ENCODE data around the gene TEX35.
"Not testable (repeated sequence)": the region's sequence is repeated elsewhere in the genome, so short reads cannot be mapped to it uniquely, and the experiment has no call there.

The TEX35 gene

GRCh38 chr1:178548108-178548507 is 35.2 kb downstream of the TEX35 start:
- no peak overlapping the region for H3K4me3 ChIP-seq (ENCODE audit: control insufficient read depth, low read depth, low read length)
- no peak for TF ChIP-seq CTCF (IDR thresholded peaks at IDR 0.05; ENCODE audit: control insufficient read depth, insufficient read depth, low read depth, low read length, missing control alignments)
- DNase-seq (ENCODE audit: low read depth): no peak

- TF ChIP-seq CTCF (IDR thresholded peaks at IDR 0.05; ENCODE audit: control insufficient read depth, insufficient read depth, low read depth, low read length, missing control alignments): no peak
- no peak overlapping the region for H3K4me3 ChIP-seq (ENCODE audit: control insufficient read depth, low read depth, low read length)
These were observed 38.4 kb downstream of the TEX35 start for GRCh38 chr1:178551307-178551706.

GRCh38 chr1:178551940-178552339 is 39.0 kb downstream of the TEX35 start:
- no peak for DNase-seq (ENCODE audit: low read depth)
- no peak overlapping the region for H3K4me3 ChIP-seq (ENCODE audit: control insufficient read depth, low read depth, low read length)
- TF ChIP-seq CTCF (IDR thresholded peaks at IDR 0.05; ENCODE audit: control insufficient read depth, insufficient read depth, low read depth, low read length, missing control alignments): no peak

More at GRCh38 chr1:178551307-178551706, 38.4 kb downstream of the TEX35 start:
- DNase-seq (ENCODE audit: low read depth): no peak

GRCh38 chr1:178552856-178553255 is 39.9 kb downstream of the TEX35 start:
- no peak for TF ChIP-seq CTCF (IDR thresholded peaks at IDR 0.05; ENCODE audit: control insufficient read depth, insufficient read depth, low read depth, low read length, missing control alignments)
- no peak for DNase-seq (ENCODE audit: low read depth)
- no peak overlapping the region for H3K4me3 ChIP-seq (ENCODE audit: control insufficient read depth, low read depth, low read length)

- H3K4me3 ChIP-seq (ENCODE audit: control insufficient read depth, low read depth, low read length); DNase-seq (ENCODE audit: low read depth): not testable (repeated sequence)
These were observed 41.4 kb downstream of the TEX35 start for GRCh38 chr1:178554351-178554750.

GRCh38 chr1:178555613-178556012 is 42.7 kb downstream of the TEX35 start:
- not testable (repeated sequence) for H3K4me3 ChIP-seq (ENCODE audit: control insufficient read depth, low read depth, low read length); DNase-seq (ENCODE audit: low read depth)

- not testable (repeated sequence) for DNase-seq (ENCODE audit: low read depth); H3K4me3 ChIP-seq (ENCODE audit: control insufficient read depth, low read depth, low read length)
These were observed 45.9 kb downstream of the TEX35 start for GRCh38 chr1:178558816-178559215.

- no peak for TF ChIP-seq CTCF (IDR thresholded peaks at IDR 0.05; ENCODE audit: control insufficient read depth, insufficient read depth, low read depth, low read length, missing control alignments)
- no peak overlapping the region for H3K4me3 ChIP-seq (ENCODE audit: control insufficient read depth, low read depth, low read length)
- no peak for DNase-seq (ENCODE audit: low read depth)
These were observed 48.0 kb downstream of the TEX35 start for GRCh38 chr1:178560871-178561376.
